Measurements from ENCODE around the gene PPM1H.

PPM1H gene

DNA sequence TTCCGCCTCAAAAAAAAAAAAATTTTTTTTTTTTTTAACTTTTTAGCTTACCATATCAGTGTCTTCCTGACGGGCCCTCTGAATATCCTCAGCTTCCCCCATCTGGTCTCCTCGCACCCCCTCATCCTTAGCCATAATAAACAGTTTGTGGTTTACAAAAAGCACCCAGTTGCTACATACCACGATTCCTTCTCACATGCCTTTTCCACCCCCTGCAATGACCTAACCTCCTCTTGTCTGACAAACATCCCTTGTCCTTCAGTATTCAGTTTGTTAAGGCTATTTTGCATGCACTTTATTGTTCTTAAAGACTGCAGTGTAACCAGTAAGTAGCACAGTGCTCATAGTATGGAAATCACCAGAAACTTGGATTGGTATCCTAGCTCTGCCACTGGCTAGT is 88.5 kb downstream of the PPM1H start:
- TF ChIP-seq AEBP2 (tag by site-specific recombination; IDR thresholded peaks at IDR 0.05; ENCODE audit: borderline replicate concordance) (no peak), TCF7L2 (IDR thresholded peaks at IDR 0.05; ENCODE audit: borderline replicate concordance, low read depth, low read length) (no peak), HOXA7 (CRISPR knock-in tag; IDR thresholded peaks at IDR 0.05; ENCODE audit: borderline replicate concordance) (no peak), ZEB2 (tag by site-specific recombination; IDR thresholded peaks at IDR 0.05) (no peak), ZXDB (tag by site-specific recombination; IDR thresholded peaks at IDR 0.05) (no peak), GLIS1 (tag by site-specific recombination; IDR thresholded peaks at IDR 0.05) (no peak), ZNF10 (tag by site-specific recombination; IDR thresholded peaks at IDR 0.05) (no peak), ZSCAN23 (tag by site-specific recombination; IDR thresholded peaks at IDR 0.05) (no peak), ZNF561 (tag by site-specific recombination; IDR thresholded peaks at IDR 0.05; ENCODE audit: borderline replicate concordance) (no peak), HOXD13 (CRISPR knock-in tag; IDR thresholded peaks at IDR 0.05; ENCODE audit: borderline replicate concordance) (no peak), YY1 (tag by site-specific recombination; IDR thresholded peaks at IDR 0.05) (no peak), ZSCAN4 (tag by site-specific recombination; IDR thresholded peaks at IDR 0.05) (no peak), ZNF16 (tag by site-specific recombination; IDR thresholded peaks at IDR 0.05; ENCODE audit: low read depth) (no peak), ZNF391 (tag by site-specific recombination; IDR thresholded peaks at IDR 0.05; ENCODE audit: borderline replicate concordance, low read depth) (no peak), MEIS1 (CRISPR knock-in tag; IDR thresholded peaks at IDR 0.05; ENCODE audit: borderline replicate concordance) (no peak)
- TF ChIP-seq, protein P1, sequence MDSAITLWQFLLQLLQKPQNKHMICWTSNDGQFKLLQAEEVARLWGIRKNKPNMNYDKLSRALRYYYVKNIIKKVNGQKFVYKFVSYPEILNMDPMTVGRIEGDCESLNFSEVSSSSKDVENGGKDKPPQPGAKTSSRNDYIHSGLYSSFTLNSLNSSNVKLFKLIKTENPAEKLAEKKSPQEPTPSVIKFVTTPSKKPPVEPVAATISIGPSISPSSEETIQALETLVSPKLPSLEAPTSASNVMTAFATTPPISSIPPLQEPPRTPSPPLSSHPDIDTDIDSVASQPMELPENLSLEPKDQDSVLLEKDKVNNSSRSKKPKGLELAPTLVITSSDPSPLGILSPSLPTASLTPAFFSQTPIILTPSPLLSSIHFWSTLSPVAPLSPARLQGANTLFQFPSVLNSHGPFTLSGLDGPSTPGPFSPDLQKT (IDR thresholded peaks at IDR 0.05; ENCODE audit: borderline replicate concordance, low read depth, low read length) = no peak
- H3K9me3 ChIP-seq (ENCODE audit: control insufficient read depth, insufficient read depth, low read depth, low read length) = no peaks in the 10 kb centered on the region
- H3K36me3 ChIP-seq (ENCODE audit: control insufficient read depth in 2 of 2, insufficient read depth in 1 of 2, low read length in 2 of 2) = no peaks in the 10 kb centered on the region
- no peak overlapping the region for H3K4me3 ChIP-seq (ENCODE audit: low read depth, low read length)
- H3K4me1 ChIP-seq (ENCODE audit: control insufficient read depth, insufficient read depth, low read length) = no peaks in the 10 kb centered on the region
- POLR2A ChIA-PET = no interaction called here
- no peak overlapping the region for H3K27ac ChIP-seq (ENCODE audit: extremely low read depth, low read depth, low read length)
- CTCF ChIA-PET = no interaction called here

- ChIA-PET POLR2A (no interaction called here), CTCF (interaction anchor here (0.6 kb wide), 1 partner anchor 430 kb away, joined by 5 read pairs; no protein-coding TSS in a partner anchor)
- Histone ChIP-seq H3K36me3 (ENCODE audit: control insufficient read depth in 2 of 2, insufficient read depth in 1 of 2, low read length in 2 of 2) (no peaks in the 10 kb centered on the region), H3K4me3 (ENCODE audit: low read depth, low read length) (no peak overlapping the region), H3K9me3 (ENCODE audit: control insufficient read depth, insufficient read depth, low read depth, low read length) (no peaks in the 10 kb centered on the region), H3K27ac (ENCODE audit: extremely low read depth, low read depth, low read length) (no peak overlapping the region), H3K4me1 (ENCODE audit: control insufficient read depth, insufficient read depth, low read length) (no peaks in the 10 kb centered on the region)
- TF ChIP-seq ZBTB21 (tag by site-specific recombination; IDR thresholded peaks at IDR 0.05) = no peak
- TF ChIP-seq ZNF221 (tag by site-specific recombination; IDR thresholded peaks at IDR 0.05; ENCODE audit: borderline replicate concordance) = no peak
- TF ChIP-seq ZNF169 (tag by site-specific recombination; IDR thresholded peaks at IDR 0.05) = no peak
- TF ChIP-seq ZNF341 (tag by site-specific recombination; IDR thresholded peaks at IDR 0.05; ENCODE audit: low read depth) = no peak
- no peak for TF ChIP-seq ZNF785 (tag by site-specific recombination; IDR thresholded peaks at IDR 0.05)
- TF ChIP-seq ZNF280C (tag by site-specific recombination; IDR thresholded peaks at IDR 0.05) = no peak
- no peak for TF ChIP-seq YY2 (tag by site-specific recombination; IDR thresholded peaks at IDR 0.05)
- TF ChIP-seq ZNF24 (tag by site-specific recombination; IDR thresholded peaks at IDR 0.05) = no peak
- no peak for TF ChIP-seq HOXD13 (CRISPR knock-in tag; IDR thresholded peaks at IDR 0.05; ENCODE audit: borderline replicate concordance)
- TF ChIP-seq, protein P2, sequence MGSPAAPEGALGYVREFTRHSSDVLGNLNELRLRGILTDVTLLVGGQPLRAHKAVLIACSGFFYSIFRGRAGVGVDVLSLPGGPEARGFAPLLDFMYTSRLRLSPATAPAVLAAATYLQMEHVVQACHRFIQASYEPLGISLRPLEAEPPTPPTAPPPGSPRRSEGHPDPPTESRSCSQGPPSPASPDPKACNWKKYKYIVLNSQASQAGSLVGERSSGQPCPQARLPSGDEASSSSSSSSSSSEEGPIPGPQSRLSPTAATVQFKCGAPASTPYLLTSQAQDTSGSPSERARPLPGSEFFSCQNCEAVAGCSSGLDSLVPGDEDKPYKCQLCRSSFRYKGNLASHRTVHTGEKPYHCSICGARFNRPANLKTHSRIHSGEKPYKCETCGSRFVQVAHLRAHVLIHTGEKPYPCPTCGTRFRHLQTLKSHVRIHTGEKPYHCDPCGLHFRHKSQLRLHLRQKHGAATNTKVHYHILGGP (tag by site-specific recombination; IDR thresholded peaks at IDR 0.05) = no peak
- no peak for TF ChIP-seq ZNF529 (tag by site-specific recombination; IDR thresholded peaks at IDR 0.05; ENCODE audit: insufficient replicate concordance)
- no peak for TF ChIP-seq ZNF394 (tag by site-specific recombination; IDR thresholded peaks at IDR 0.05; ENCODE audit: borderline replicate concordance)
Measured at GRCh38 chr12:62844915-62845314, 90.0 kb downstream of the PPM1H start.
